Gastroesophageal sphincter (tissue), 4 donors: Measurements from ENCODE around the gene MRGPRX1. TPM values are rescaled to one million over a fixed set of nuclear protein-coding genes. Genes with fewer than 3 reads are reported as not detected.
"Not testable (repeated sequence)": the region's sequence is repeated elsewhere in the genome, so short reads cannot be mapped to it uniquely, and the experiment has no call there.

Experiments used
- ATAC-seq: fragments of 150-250 bp; one replicate; pipeline ENCODE4 v1.9.1; 2016; ENCODE audit warnings: mild to moderate bottlenecking, moderate library complexity
- H3K27ac ChIP-seq, 4 donors: fragments of 200-600 bp; sonication (generic) in 3 of 4; 1 replicate in 3 of 4; 2 replicates in 1 of 4; pipeline ENCODE4 v1.5.1; 2016 to 2019
- H3K27me3 ChIP-seq: fragments of 200-600 bp; sonication (generic); one replicate; pipeline ENCODE4 v1.5.1; 2019
- H3K36me3 ChIP-seq, 2 donors: fragments of 200-600 bp; sonication (generic); one replicate each; pipeline ENCODE4 v1.5.1; 2019; ENCODE audit warnings: control low read depth in 1 of 2
- H3K4me1 ChIP-seq, 3 donors: fragments of 200-600 bp; sonication (generic); 1 replicate in 2 of 3; 2 replicates in 1 of 3; pipeline ENCODE4 v1.5.1; 2016 to 2019; ENCODE audit warnings: control low read depth in 2 of 3
- H3K4me3 ChIP-seq, 2 donors: fragments of 200-600 bp; sonication (generic); one replicate each; pipeline ENCODE4 v1.5.1; 2019; ENCODE audit warnings: mild to moderate bottlenecking in 1 of 2, moderate library complexity in 1 of 2
- H3K9me3 ChIP-seq, 3 donors: fragments of 200-600 bp; sonication (generic); one replicate each; pipeline ENCODE4 v1.5.1; 2017 to 2019; ENCODE audit warnings: control low read depth in 2 of 3
- EP300 ChIP-seq: sonication (generic); formaldehyde crosslinking; IDR thresholded peaks from one replicate; pipeline ENCODE4 v1.6.1; 2017; ENCODE audit warnings: antibody characterized with exemption, mild to moderate bottlenecking
- POLR2A ChIP-seq, 2 donors: fragments of 450-650 bp; IDR thresholded peaks; one replicate each; pipeline ENCODE4 v1.6.1; 2017; ENCODE audit warnings: antibody characterized with exemption in 2 of 2, mild to moderate bottlenecking in 2 of 2, moderate library complexity in 1 of 2
- POLR2AphosphoS5 ChIP-seq: sonication (generic); formaldehyde crosslinking; IDR thresholded peaks from one replicate; pipeline ENCODE4 v1.6.1; 2017; ENCODE audit warnings: antibody characterized with exemption
- WGBS, 2 donors: methylation state at CpG; one replicate each; pipeline ENCODE4 v1.1.5; 2018; ENCODE audit warnings: low coverage in 1 of 2; 5-methylcytosine and 5-hydroxymethylcytosine counted together
- total RNA-seq, 4 donors: library from RNA; depleted of rRNA; stranded (reverse); fragments of >200 nt; gene quantifications; one replicate each; pipeline ENCODE4 v1.1.0, GENCODE V29; 2016
- TF ChIP-seq, protein P1 (sequence below), 4 experiments: fragments of 200-600 bp in 2 of 4; fragments of 450-650 bp in 2 of 4; sonication (generic) in 1 of 4; IDR thresholded peaks; one replicate each; pipeline ENCODE4 v1.5.1; 2017 to 2019; ENCODE audit warnings: antibody characterized with exemption in 4 of 4, mild to moderate bottlenecking in 2 of 4, moderate library complexity in 2 of 4

Gene MRGPRX1
- total RNA-seq, 4 donors from 2014 or later, result not detected

DNA sequence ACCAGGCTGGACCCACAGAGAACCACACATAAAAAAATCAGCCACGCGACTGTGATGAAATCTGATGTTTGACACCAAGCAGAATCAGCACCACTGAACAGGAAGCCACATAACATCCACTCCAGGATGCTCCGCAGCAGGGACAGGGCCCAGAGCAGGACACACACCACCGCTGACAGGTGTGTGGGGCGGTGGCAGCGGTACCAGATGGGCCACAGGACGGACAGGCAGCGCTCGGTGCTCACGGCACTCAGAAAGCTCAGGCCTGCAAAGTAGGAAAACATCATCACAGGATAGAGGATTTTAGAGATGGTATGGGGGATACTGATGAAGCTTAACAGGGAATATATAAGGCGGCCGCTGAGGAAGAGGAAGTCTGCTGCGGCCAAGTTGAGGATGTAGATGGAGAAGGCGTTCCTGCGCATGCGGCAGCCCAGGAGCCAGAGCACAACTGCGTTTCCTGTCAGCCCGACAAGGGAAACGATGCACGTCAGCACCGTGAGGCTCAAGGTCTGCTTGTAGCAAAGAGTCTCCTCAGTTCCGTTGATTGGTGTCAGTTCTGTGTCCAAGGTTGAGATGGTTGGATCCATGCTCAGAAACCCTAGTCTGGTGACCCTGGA lies 4.9 kb downstream of the MRGPRX1 start:
- Histone ChIP-seq H3K27ac (no peak overlapping the region), H3K9me3 (no peaks in the 10 kb centered on the region), H3K4me1 (no peaks in the 10 kb centered on the region), H3K27me3 (no peaks in the 10 kb centered on the region), H3K4me3 (no peak overlapping the region), H3K36me3 (no peaks in the 10 kb centered on the region)
- TF ChIP-seq, protein P1, sequence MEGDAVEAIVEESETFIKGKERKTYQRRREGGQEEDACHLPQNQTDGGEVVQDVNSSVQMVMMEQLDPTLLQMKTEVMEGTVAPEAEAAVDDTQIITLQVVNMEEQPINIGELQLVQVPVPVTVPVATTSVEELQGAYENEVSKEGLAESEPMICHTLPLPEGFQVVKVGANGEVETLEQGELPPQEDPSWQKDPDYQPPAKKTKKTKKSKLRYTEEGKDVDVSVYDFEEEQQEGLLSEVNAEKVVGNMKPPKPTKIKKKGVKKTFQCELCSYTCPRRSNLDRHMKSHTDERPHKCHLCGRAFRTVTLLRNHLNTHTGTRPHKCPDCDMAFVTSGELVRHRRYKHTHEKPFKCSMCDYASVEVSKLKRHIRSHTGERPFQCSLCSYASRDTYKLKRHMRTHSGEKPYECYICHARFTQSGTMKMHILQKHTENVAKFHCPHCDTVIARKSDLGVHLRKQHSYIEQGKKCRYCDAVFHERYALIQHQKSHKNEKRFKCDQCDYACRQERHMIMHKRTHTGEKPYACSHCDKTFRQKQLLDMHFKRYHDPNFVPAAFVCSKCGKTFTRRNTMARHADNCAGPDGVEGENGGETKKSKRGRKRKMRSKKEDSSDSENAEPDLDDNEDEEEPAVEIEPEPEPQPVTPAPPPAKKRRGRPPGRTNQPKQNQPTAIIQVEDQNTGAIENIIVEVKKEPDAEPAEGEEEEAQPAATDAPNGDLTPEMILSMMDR (IDR thresholded peaks at IDR 0.05), result no peak
- TF ChIP-seq POLR2A (IDR thresholded peaks at IDR 0.05), result no peak
- no peak for TF ChIP-seq POLR2AphosphoS5
- no peak for TF ChIP-seq EP300
- 71 to 86% methylated on average over 14 to 15 of the region's 22 CpGs for WGBS, 2 donors
- ATAC-seq, result no peak

DNA sequence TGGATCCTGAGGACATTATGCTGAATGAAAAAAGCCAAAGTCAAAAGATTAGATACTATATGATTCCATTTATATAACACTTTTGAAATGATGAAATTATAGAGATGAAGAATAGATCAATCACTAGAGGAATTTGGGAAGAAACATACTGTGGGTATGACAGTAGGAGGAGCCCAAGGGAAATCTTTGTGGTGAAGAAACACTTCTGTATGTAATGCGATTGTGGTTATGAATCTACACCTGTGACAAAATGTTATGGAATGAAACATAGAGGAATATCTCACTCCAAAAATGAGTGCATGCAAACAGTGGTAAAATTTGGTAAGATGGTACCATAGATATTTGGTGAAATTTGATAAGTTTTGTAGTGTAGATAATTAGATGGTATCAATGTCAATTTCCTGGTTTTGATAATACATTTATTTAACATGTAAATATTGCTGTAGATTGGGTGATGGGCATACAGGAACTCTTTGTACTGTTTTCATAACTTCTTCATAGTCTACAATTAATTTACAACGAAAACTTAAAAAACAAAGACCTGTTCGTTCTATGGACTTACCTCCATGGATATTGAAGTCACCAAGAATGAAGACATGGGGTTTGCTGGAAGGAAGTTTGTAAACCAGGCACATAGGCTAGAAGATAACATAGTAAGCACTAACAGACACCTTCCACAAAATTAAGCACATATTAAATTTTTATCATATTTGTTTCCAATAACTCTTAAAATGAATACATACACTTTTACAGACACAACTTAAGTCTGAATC lies 11.5 kb downstream of the MRGPRX1 start:
- H3K27me3 ChIP-seq, result no peaks in the 10 kb centered on the region
- ATAC-seq, result no peak
- H3K4me3 ChIP-seq, result no peak overlapping the region
- H3K36me3 ChIP-seq, result no peaks in the 10 kb centered on the region
- no peaks in the 10 kb centered on the region for H3K4me1 ChIP-seq
- 68 to 85% methylated on average over 3 of the region's 3 CpGs for WGBS, 2 donors
- H3K9me3 ChIP-seq, result peaks cover 0 to 11% (median 0%) of the 10 kb centered on the region in 3 donors
- H3K27ac ChIP-seq, result no peak overlapping the region
- TF ChIP-seq POLR2A (IDR thresholded peaks at IDR 0.05) (no peak), POLR2AphosphoS5 (no peak), EP300 (no peak)
- TF ChIP-seq, protein P1 (IDR thresholded peaks at IDR 0.05), result no peak

DNA sequence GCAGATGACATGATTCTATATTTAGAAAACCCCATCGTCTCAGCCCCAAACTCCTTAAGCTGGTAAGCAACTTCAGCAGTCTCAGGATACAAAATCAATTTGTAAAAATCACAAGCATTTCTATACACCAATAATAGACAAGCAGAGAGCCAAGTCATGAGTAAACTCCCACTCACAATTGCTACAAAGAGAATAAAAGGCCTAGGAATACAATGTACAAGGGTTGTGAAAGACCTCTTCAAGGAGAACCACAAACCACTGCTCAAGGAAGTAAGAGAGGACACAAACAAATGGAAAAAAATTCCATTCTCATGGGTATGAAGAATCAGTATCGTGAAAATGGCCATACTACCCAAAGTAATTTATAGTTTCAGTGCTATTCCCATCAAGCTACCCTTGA lies 13.8 kb downstream of the MRGPRX1 start:
- H3K27me3 ChIP-seq, H3K4me3 ChIP-seq, H3K4me1 ChIP-seq, H3K36me3 ChIP-seq, ATAC-seq, H3K27ac ChIP-seq: not testable (repeated sequence)
- H3K9me3 ChIP-seq, result peaks cover 0 to 11% (median 0%) of the 10 kb centered on the region in 3 donors
- 55 to 60% methylated on average over 2 of the region's 2 CpGs for WGBS, 2 donors

DNA sequence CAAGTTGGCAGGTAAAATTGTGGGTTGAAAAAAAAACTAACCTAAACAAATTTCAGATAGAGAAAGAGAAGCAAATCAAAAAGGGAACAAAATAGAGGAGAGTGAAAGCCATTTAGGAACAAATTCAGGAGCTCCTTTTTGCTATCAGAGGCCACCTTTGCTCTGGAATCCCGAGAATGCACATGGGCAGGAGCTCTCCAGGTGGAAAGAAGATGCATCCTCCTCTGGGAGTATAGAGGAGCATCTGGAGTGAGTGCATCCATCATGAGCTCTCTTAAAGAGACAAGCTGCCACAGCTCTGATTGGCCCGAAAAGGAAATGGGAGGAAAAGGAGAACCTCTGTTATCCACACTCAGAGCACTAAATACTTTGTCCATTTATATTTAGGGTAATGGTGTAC lies 26.3 kb downstream of the MRGPRX1 start:
- Histone ChIP-seq H3K27ac (no peak overlapping the region), H3K36me3 (no peaks in the 10 kb centered on the region), H3K4me1 (no peaks in the 10 kb centered on the region), H3K27me3 (no peaks in the 10 kb centered on the region), H3K4me3 (no peak overlapping the region), H3K9me3 (no peaks in the 10 kb centered on the region)
- ATAC-seq, result no peak
- WGBS, 2 donors, result 0 to 36% methylated on average over 1 to 2 of the region's 2 CpGs
- TF ChIP-seq, protein P1 (IDR thresholded peaks at IDR 0.05), result no peak
- TF ChIP-seq POLR2AphosphoS5 (no peak), EP300 (no peak), POLR2A (IDR thresholded peaks at IDR 0.05) (no peak)

DNA sequence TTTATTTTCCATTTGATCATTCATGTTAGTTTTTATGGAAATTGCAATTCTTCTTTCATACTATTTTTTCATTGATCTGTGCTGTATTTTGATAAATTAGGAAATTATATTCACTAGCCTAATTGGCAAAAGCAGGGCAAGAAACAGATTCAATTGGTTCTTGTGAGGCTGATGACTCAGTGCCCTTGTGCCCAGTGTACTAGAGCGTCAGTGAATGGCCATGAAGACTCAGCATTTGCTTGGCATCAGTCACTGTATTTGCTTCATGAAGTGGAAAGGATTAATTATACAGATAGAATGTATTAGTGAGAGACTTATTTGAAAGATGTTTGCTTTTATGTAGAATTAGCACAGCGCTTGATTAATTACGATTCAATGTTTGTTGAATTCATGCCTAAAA lies 31.8 kb downstream of the MRGPRX1 start:
- TF ChIP-seq EP300 (no peak), POLR2AphosphoS5 (no peak), POLR2A (IDR thresholded peaks at IDR 0.05) (no peak)
- TF ChIP-seq, protein P1 (IDR thresholded peaks at IDR 0.05), result no peak
- 79 to 90% methylated on average over 3 of the region's 3 CpGs for WGBS, 2 donors
- Histone ChIP-seq H3K9me3 (peaks cover 0 to under 1% (median 0%) of the 10 kb centered on the region in 3 donors), H3K4me3 (no peak overlapping the region), H3K27me3 (no peaks in the 10 kb centered on the region), H3K27ac (no peak overlapping the region), H3K36me3 (no peaks in the 10 kb centered on the region), H3K4me1 (no peaks in the 10 kb centered on the region)
- no peak for ATAC-seq

DNA sequence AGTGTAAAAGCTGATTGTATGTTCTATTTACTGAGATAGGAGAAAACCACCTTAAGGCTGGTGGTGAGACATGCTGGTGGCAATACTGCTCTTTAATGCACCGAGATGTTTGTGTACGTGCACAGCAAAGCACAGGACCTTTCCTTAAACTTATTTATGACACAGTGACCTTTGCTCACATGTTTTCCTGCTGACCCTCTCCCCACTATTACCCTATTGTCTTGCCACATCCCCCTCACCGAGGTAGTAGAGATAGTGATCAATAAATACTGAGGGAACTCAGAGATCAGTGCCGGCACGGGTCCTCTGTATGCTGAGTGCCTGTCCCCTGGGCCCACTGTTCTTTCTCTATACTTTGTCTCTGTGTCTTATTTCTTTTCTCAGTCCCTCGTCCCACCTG lies 38.6 kb downstream of the MRGPRX1 start:
- WGBS, 2 donors, result 13 to 20% methylated on average over 4 to 6 of the region's 6 CpGs
- not testable (repeated sequence) for H3K36me3 ChIP-seq, ATAC-seq, H3K4me3 ChIP-seq, H3K4me1 ChIP-seq, H3K27me3 ChIP-seq, H3K27ac ChIP-seq
- H3K9me3 ChIP-seq, result peaks cover 0 to 25% (median 0%) of the 10 kb centered on the region in 3 donors

DNA sequence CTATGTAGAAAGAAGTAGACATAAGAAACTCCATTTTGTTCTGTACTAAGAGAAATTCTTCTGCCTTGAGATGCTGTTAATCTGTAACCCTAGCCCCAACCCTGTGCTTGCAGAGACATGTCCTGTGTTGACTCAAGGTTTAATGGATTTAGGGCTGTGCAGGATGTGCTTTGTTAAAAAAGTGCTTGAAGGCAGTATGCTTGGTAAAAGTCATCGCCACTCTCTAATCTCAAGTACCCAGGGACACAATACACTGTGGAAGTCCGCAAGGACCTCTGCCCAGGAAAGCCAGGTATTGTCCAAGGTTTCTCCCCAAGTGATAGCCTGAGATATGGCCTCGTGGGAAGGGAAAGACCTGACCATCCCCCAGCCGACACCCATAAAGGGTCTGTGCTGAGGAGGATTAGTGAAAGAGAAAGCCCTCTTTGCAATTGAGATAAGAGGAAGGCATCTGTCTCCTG lies 39.0 kb downstream of the MRGPRX1 start:
- not testable (repeated sequence) for H3K36me3 ChIP-seq, ATAC-seq, H3K27me3 ChIP-seq, H3K4me3 ChIP-seq, H3K27ac ChIP-seq, H3K4me1 ChIP-seq
- 29 to 80% methylated on average over 1 to 2 of the region's 4 CpGs for WGBS, 2 donors
- H3K9me3 ChIP-seq, result peaks cover 0 to 27% (median 0%) of the 10 kb centered on the region in 3 donors

DNA sequence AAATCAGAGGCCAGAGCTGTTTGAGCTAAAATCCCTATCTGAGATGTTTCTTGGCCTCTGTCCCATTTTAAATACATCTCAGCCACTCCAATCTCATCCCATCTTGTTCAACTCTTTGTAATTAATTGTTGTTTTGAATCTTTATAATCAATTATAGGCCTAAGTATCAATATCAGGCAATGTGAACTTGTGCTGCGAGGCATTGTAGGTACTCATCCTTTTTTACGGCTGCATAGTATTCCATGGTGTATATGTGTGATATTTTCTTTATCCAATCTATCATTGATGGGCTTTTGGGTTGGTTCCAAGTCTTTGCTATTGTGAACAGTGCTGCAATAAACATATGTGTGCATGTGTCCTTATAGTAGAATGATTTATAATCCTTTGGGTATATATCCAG lies 47.5 kb downstream of the MRGPRX1 start:
- not testable (repeated sequence) for ATAC-seq, H3K27me3 ChIP-seq, H3K4me1 ChIP-seq, H3K4me3 ChIP-seq, H3K36me3 ChIP-seq, H3K27ac ChIP-seq
- 94 to 100% methylated on average over 2 of the region's 2 CpGs for WGBS, 2 donors
- H3K9me3 ChIP-seq, result peaks cover 0 to 11% (median 0%) of the 10 kb centered on the region in 3 donors
